H1 (cell line): Measurements from ENCODE around the gene NSG2. TPM values are rescaled to one million over a fixed set of nuclear protein-coding genes. Genes with fewer than 3 reads are reported as not detected.

Experiments
- CTCF ChIA-PET: fragments of 300-600 bp; sonication (Branson Sonifier 250); formaldehyde crosslinking; loops from one replicate; lab custom pipeline; 2021; ENCODE audit not compliant: partially characterized antibody; lab: Charles Lee
- POLR2A ChIA-PET: fragments of 300-600 bp; sonication (Branson Sonifier 250); formaldehyde crosslinking; loops from one replicate; lab custom pipeline; 2021; ENCODE audit warnings: inconsistent platforms; ENCODE audit not compliant: partially characterized antibody; lab: Charles Lee
- DNase-seq, 2 experiments: peaks; one replicate each; pipeline versions ENCODE4 v3.0.0 to v3.0.0-alpha.2; 2010 to 2022; ENCODE audit warnings: low spot score in 2 of 2, low read depth in 1 of 2, mixed read lengths in 1 of 2
- FAIRE-seq: peaks from 2 replicates; lab custom pipeline; 2011; peaks lifted over from hg19 to GRCh38; lab: Jason Lieb, UNC
- H2AFZ ChIP-seq: 2 replicates; pipeline ENCODE4 v1.8.1; 2012; ENCODE audit warnings: low read length, inconsistent platforms
- H2AK5ac ChIP-seq: 2 replicates; pipeline ENCODE4 v1.6.1; 2013; ENCODE audit warnings: low read depth, low read length
- H2BK120ac ChIP-seq: replicated peaks from 2 replicates; pipeline ENCODE3; 2013; ENCODE audit warnings: low read depth, low read length, inconsistent platforms
- H2BK12ac ChIP-seq: 2 replicates; pipeline ENCODE4 v1.6.1; 2013; ENCODE audit warnings: low read depth, low read length
- H2BK15ac ChIP-seq: 2 replicates; pipeline ENCODE4 v1.6.1; 2013; ENCODE audit warnings: low read length
- H2BK20ac ChIP-seq: 2 replicates; pipeline ENCODE4 v1.6.1; 2013; ENCODE audit warnings: low read length
- H2BK5ac ChIP-seq: 2 replicates; pipeline ENCODE4 v1.6.1; 2013; ENCODE audit warnings: low read depth, low read length
- H3K14ac ChIP-seq: 2 replicates; pipeline ENCODE4 v1.6.1; 2013; ENCODE audit warnings: inconsistent platforms; ENCODE audit not compliant: insufficient read length
- H3K18ac ChIP-seq: 2 replicates; pipeline ENCODE4 v1.6.1; 2013; ENCODE audit warnings: low read length; ENCODE audit errors: extremely low read depth
- H3K23ac ChIP-seq: 2 replicates; pipeline ENCODE4 v1.6.1; 2013; ENCODE audit warnings: inconsistent platforms; ENCODE audit not compliant: insufficient read length
- H3K23me2 ChIP-seq: 2 replicates; pipeline ENCODE4 v1.6.1; 2013; ENCODE audit warnings: low read depth, low read length
- H3K27ac ChIP-seq: 2 replicates; pipeline ENCODE4 v1.6.1; 2011; ENCODE audit warnings: low read depth, low read length, inconsistent platforms
- H3K27me3 ChIP-seq, 4 experiments: replicated peaks in 1 of 4; 1 replicate in 1 of 4; 2 replicates in 3 of 4; pipeline versions ENCODE4 v1.6.1 to v1.8.1; 2011 to 2013; ENCODE audit warnings: low read length in 3 of 4, mild to moderate bottlenecking in 3 of 4, inconsistent platforms in 2 of 4, mixed read lengths in 2 of 4, moderate library complexity in 1 of 4; ENCODE audit not compliant: control insufficient read depth in 3 of 4, insufficient read depth in 3 of 4; ENCODE audit errors: extremely low read depth in 1 of 4
- H3K36me3 ChIP-seq, 4 experiments: 2 replicates each; pipeline versions ENCODE4 v1.6.1 to v1.8.1; 2011 to 2013; ENCODE audit warnings: mild to moderate bottlenecking in 4 of 4, low read length in 3 of 4, moderate library complexity in 2 of 4, control low read depth in 1 of 4, inconsistent platforms in 1 of 4; ENCODE audit not compliant: insufficient read depth in 4 of 4, control insufficient read depth in 2 of 4
- H3K4ac ChIP-seq: replicated peaks from 2 replicates; pipeline ENCODE3; 2013; ENCODE audit warnings: low read length, low read depth, mixed read lengths, inconsistent platforms; ENCODE audit not compliant: insufficient read length
- H3K4me1 ChIP-seq, 4 experiments: replicated peaks in 1 of 4; 1 replicate in 1 of 4; 2 replicates in 3 of 4; pipeline versions ENCODE4 v1.6.1 to v1.8.1; 2011 to 2013; ENCODE audit warnings: low read length in 3 of 4, inconsistent platforms in 2 of 4, mixed read lengths in 1 of 4; ENCODE audit not compliant: insufficient read depth in 4 of 4, control insufficient read depth in 3 of 4
- H3K4me2 ChIP-seq, 2 experiments: 2 replicates each; pipeline versions ENCODE4 v1.6.1 to v1.8.1; 2011 to 2013; ENCODE audit warnings: low read depth in 2 of 2, low read length in 2 of 2, control low read depth in 1 of 2, inconsistent platforms in 1 of 2, mild to moderate bottlenecking in 1 of 2; ENCODE audit not compliant: insufficient read depth in 1 of 2
- H3K4me3 ChIP-seq, 4 experiments: fragments of 200-600, 300-600 bp in 1 of 4; sonication (generic), shearing (Covaris generic), sonication (Bioruptor Twin) in 1 of 4; 2 replicates each; pipeline versions ENCODE4 v1.5.1 to v1.8.1; 2011 to 2016; ENCODE audit warnings: low read length in 4 of 4, low read depth in 3 of 4, control low read depth in 2 of 4, inconsistent platforms in 2 of 4, mild to moderate bottlenecking in 2 of 4, mixed read lengths in 1 of 4, moderate library complexity in 1 of 4; ENCODE audit not compliant: insufficient read depth in 2 of 4; ENCODE audit errors: extremely low read depth in 1 of 4
- H3K56ac ChIP-seq: replicated peaks from 2 replicates; pipeline ENCODE3; 2013; ENCODE audit warnings: low read depth, mild to moderate bottlenecking, mixed read lengths, low read length, inconsistent platforms; ENCODE audit not compliant: insufficient read length
- H3K79me1 ChIP-seq: 2 replicates; pipeline ENCODE4 v1.6.1; 2013; ENCODE audit warnings: low read depth, low read length, control low read depth
- H3K79me2 ChIP-seq, 2 experiments: 2 replicates each; pipeline versions ENCODE4 v1.6.1 to v1.8.1; 2012 to 2013; ENCODE audit warnings: low read length in 2 of 2, mild to moderate bottlenecking in 2 of 2, inconsistent platforms in 1 of 2; ENCODE audit not compliant: insufficient read depth in 2 of 2, control insufficient read depth in 1 of 2
- H3K9ac ChIP-seq, 4 experiments: replicated peaks in 1 of 4; 1 replicate in 1 of 4; 2 replicates in 3 of 4; pipeline versions ENCODE4 v1.6.1 to v1.8.1; 2011 to 2013; ENCODE audit warnings: low read depth in 3 of 4, low read length in 3 of 4, control low read depth in 2 of 4, mild to moderate bottlenecking in 2 of 4, moderate library complexity in 2 of 4, inconsistent platforms in 1 of 4; ENCODE audit errors: extremely low read depth in 1 of 4
- H3K9me3 ChIP-seq, 2 experiments: 2 replicates each; pipeline versions ENCODE4 v1.6.1 to v1.8.1; 2012 to 2013; ENCODE audit warnings: mild to moderate bottlenecking in 2 of 2, moderate library complexity in 2 of 2, control low read depth in 1 of 2, inconsistent platforms in 1 of 2, low read depth in 1 of 2, low read length in 1 of 2, mixed read lengths in 1 of 2; ENCODE audit not compliant: insufficient read depth in 2 of 2
- H4K20me1 ChIP-seq, 2 experiments: replicated peaks in 1 of 2; 2 replicates each; pipeline versions ENCODE3 to v1.8.1; 2011 to 2013; ENCODE audit warnings: inconsistent platforms in 2 of 2, low read length in 2 of 2, mild to moderate bottlenecking in 1 of 2; ENCODE audit not compliant: insufficient read depth in 2 of 2, control insufficient read depth in 1 of 2
- H4K5ac ChIP-seq: 2 replicates; pipeline ENCODE4 v1.6.1; 2013; ENCODE audit warnings: low read length, low read depth, mixed read lengths, inconsistent platforms; ENCODE audit not compliant: insufficient read length
- H4K8ac ChIP-seq: 2 replicates; pipeline ENCODE4 v1.8.0; 2013; ENCODE audit warnings: mild to moderate bottlenecking, moderate library complexity, low read length, inconsistent platforms; ENCODE audit not compliant: insufficient read depth; ENCODE audit errors: extremely low read depth
- H4K91ac ChIP-seq: replicated peaks from 2 replicates; pipeline ENCODE3; 2013; ENCODE audit warnings: low read length, mixed read lengths, inconsistent platforms; ENCODE audit not compliant: insufficient read length
- ATF3 ChIP-seq: IDR thresholded peaks from 2 replicates; pipeline ENCODE4 v1.6.1; 2011; ENCODE audit warnings: low read depth, mild to moderate bottlenecking, low read length; ENCODE audit not compliant: insufficient read depth
- BCL11A ChIP-seq, 2 experiments: IDR thresholded peaks; one replicate each; pipeline ENCODE4 v1.6.1; 2011; ENCODE audit warnings: low read depth in 2 of 2, low read length in 2 of 2, mild to moderate bottlenecking in 2 of 2
- CTBP2 ChIP-seq: IDR thresholded peaks from 2 replicates; pipeline ENCODE4 v1.7.0; 2011; ENCODE audit warnings: borderline replicate concordance, mild to moderate bottlenecking, moderate library complexity, mixed read lengths, low read length; ENCODE audit not compliant: insufficient read depth, insufficient read length
- EZH2 ChIP-seq: fragments of 200-600 bp; sonication (generic); IDR thresholded peaks from 2 replicates; pipeline ENCODE4 v1.7.1; 2012; ENCODE audit warnings: low read depth, mild to moderate bottlenecking, moderate library complexity, low read length, inconsistent platforms; ENCODE audit not compliant: severe bottlenecking
- KDM5A ChIP-seq: fragments of 200-600 bp; IDR thresholded peaks from 2 replicates; pipeline ENCODE4 v1.7.1; 2012; ENCODE audit warnings: mild to moderate bottlenecking, low read length, inconsistent platforms, mixed read lengths
- NANOG ChIP-seq: IDR thresholded peaks from 2 replicates; pipeline ENCODE4 v1.6.1; 2011; ENCODE audit warnings: low read length, low read depth, mild to moderate bottlenecking, inconsistent platforms; ENCODE audit not compliant: insufficient read depth, poor library complexity, severe bottlenecking
- RFX5 ChIP-seq: IDR thresholded peaks from 2 replicates; pipeline ENCODE4 v1.6.1; 2011; ENCODE audit warnings: low read depth, low read length, improper control_type of control experiment, borderline replicate concordance
- SAP30 ChIP-seq: fragments of 300-600 bp; sonication (generic); IDR thresholded peaks from 2 replicates; pipeline ENCODE4 v1.7.1; 2012; ENCODE audit warnings: low read length, moderate library complexity, mild to moderate bottlenecking, inconsistent platforms; ENCODE audit not compliant: insufficient read depth, insufficient replicate concordance
- SIN3A ChIP-seq, 2 experiments: IDR thresholded peaks in 1 of 2; conservative IDR thresholded peaks in 1 of 2; 2 replicates each; pipeline ENCODE4 v1.6.1; 2011 to 2012; ENCODE audit warnings: low read length in 2 of 2, improper control_type of control experiment in 1 of 2, low read depth in 1 of 2, mild to moderate bottlenecking in 1 of 2
- SIRT6 ChIP-seq: IDR thresholded peaks from one replicate; pipeline ENCODE4 v1.7.1; 2012; ENCODE audit warnings: low read length, inconsistent platforms
- SP2 ChIP-seq: IDR thresholded peaks from 2 replicates; pipeline ENCODE4 v1.6.1; 2012; ENCODE audit warnings: mild to moderate bottlenecking, low read length, inconsistent platforms
- SP4 ChIP-seq: IDR thresholded peaks from 2 replicates; pipeline ENCODE4 v1.6.1; 2012; ENCODE audit warnings: low read length, inconsistent platforms
- SUZ12 ChIP-seq: fragments of 200-600 bp; sonication (generic); IDR thresholded peaks from 2 replicates; pipeline ENCODE4 v1.6.1; 2012; ENCODE audit warnings: mild to moderate bottlenecking, inconsistent platforms, low read length, moderate library complexity, mixed read lengths
- YY1 ChIP-seq: IDR thresholded peaks from 2 replicates; pipeline ENCODE4 v1.6.1; 2011; ENCODE audit warnings: low read depth, mild to moderate bottlenecking, low read length
- WGBS, 2 experiments: shearing (Covaris generic) in 1 of 2; methylation state at CpG; one replicate each; pipeline versions ENCODE4 v1.1.6 to v1.1.7; 2013 to 2015; ENCODE audit warnings: low lambda C conversion rate in 2 of 2, mixed read lengths in 2 of 2, inconsistent platforms in 1 of 2, low coverage in 1 of 2, missing lambda C conversion rate in 1 of 2; ENCODE audit not compliant: insufficient replicate concordance in 2 of 2, insufficient coverage in 1 of 2, insufficient read length in 1 of 2; ENCODE audit errors: extremely low coverage in 1 of 2, missing lambda C conversion rate in 1 of 2; 5-methylcytosine and 5-hydroxymethylcytosine counted together
- polyA plus RNA-seq, 7 experiments: library from polyadenylated mRNA; depleted of rRNA in 3 of 7; stranded (reverse) in 5 of 7; unstranded in 2 of 7; fragments of >200 nt in 5 of 7; fragments of 200-250 nt in 2 of 7; gene quantifications; 1 replicate in 5 of 7; 2 replicates in 1 of 7; 4 replicates in 1 of 7; pipeline versions ENCODE4 v1.2.1 to v1.2.3, GENCODE V29; 2011 to 2013; ENCODE audit warnings: missing spikeins in 2 of 7, mixed read lengths in 2 of 7
- total RNA-seq: library from RNA; stranded (reverse); fragmentation: NEBNext Ultra II Directional; extraction: Animal tissue kit (Norgen Biotek cat#: 25700); gene quantifications from 2 replicates; pipeline ENCODE4 v1.2.1, GENCODE V29; 2021

The NSG2 gene
- total and polyA plus RNA-seq, 2 of the 8 experiments (the other 6 are each of a cell fraction or from before 2014, with no cell fraction given) = 0.56 to 0.78 TPM

- Histone ChIP-seq H3K18ac (no peak overlapping the region), H2BK120ac (no peak overlapping the region), H4K8ac (no peak overlapping the region), H3K14ac (no peak overlapping the region), H3K4me3 (no peak overlapping the region), H2BK12ac (no peak overlapping the region), H3K4me2 (no peak overlapping the region), H4K91ac (no peak overlapping the region), H2BK20ac (no peak overlapping the region), H2AK5ac (no peak overlapping the region), H3K27ac (no peak overlapping the region), H3K56ac (no peak overlapping the region), H3K27me3 (no peaks in the 10 kb centered on the region; a peak in 1 of 7 replicates), H3K36me3 (no peaks in the 10 kb centered on the region; a peak in 1 of 8 replicates), H3K9ac (no peak overlapping the region), H3K4ac (no peak overlapping the region), H3K79me1 (no peaks in the 10 kb centered on the region), H3K23me2 (peaks cover 3% of the 10 kb centered on the region; the same call in 1 of the 2 replicates), H3K23ac (no peak overlapping the region), H4K5ac (no peak overlapping the region), H2BK5ac (no peak overlapping the region), H3K4me1 (no peaks in the 10 kb centered on the region), H3K79me2 (no peaks in the 10 kb centered on the region), H4K20me1 (peaks cover 0 to 4% of the 10 kb centered on the region in 2 experiments), H2BK15ac (no peak overlapping the region), H2AFZ (no peak overlapping the region), H3K9me3 (no peaks in the 10 kb centered on the region)
- ChIA-PET CTCF (interaction anchor here (1.7 kb wide), 1 partner anchor 17 kb away, joined by 5 read pairs; no protein-coding TSS in a partner anchor), POLR2A (no interaction called here)
- WGBS, 2 experiments = 88% methylated on average over 5 of the region's 5 CpGs; no CpG with 5 or more reads in 1 of the 2 experiments
- DNase-seq (no peak), FAIRE-seq (no peak)
- TF ChIP-seq YY1 (no peak), EZH2 (no peak), CTBP2 (no peak), RFX5 (no peak), SIRT6 (no peak), SP2 (no peak), SAP30 (no peak), NANOG (no peak), SIN3A (conservative IDR thresholded peaks at IDR 0.05 in 1 of 2, IDR thresholded peaks at IDR 0.05 in 1 of 2; ENCODE audit: low read depth in 1 of 2, low read length in 2 of 2) (no peak), KDM5A (no peak), SP4 (no peak), ATF3 (no peak), SUZ12 (no peak), BCL11A (IDR thresholded peaks at IDR 0.05; ENCODE audit: low read depth in 2 of 2, low read length in 2 of 2) (no peak)
These were observed 47.6 kb downstream of the NSG2 start for GRCh38 chr5:174093123-174093522.
